ENCODE measurements around the gene DNTTIP2. TPM values are rescaled to one million over a fixed set of nuclear protein-coding genes. Genes with fewer than 3 reads are reported as not detected.
"Not testable (repeated sequence)": the region's sequence is repeated elsewhere in the genome, so short reads cannot be mapped to it uniquely, and the experiment has no call there.

DNTTIP2 gene
- total and polyA plus RNA-seq, 2 donors (not counting 3 experiments of a cell fraction or from before 2014, with no cell fraction given) = 8.0 to 53.7 TPM

DNA sequence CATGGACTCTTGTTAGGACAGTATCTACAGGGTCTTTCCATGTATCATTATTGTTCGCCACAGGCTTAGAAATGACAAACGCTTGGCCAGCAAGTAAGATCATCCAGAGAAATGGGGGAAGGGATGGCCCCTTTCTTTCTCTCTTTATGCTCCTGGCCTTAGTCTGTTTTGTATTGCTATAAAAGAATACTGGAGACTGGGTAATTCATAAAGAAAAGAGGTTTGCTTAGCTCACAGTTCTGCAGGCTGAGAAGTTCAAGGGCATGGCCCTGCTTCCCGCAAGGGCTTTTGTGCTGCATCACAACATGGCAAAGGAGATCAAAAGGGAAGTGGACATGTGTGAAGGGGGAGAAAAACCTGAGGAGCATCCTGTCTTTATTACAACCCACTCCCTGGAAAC, 41.0 kb downstream of the DNTTIP2 start:
- Histone ChIP-seq H3K4me3 (replicated peaks in 1 of 3; ENCODE audit: insufficient read depth in 1 of 3, low read depth in 1 of 3, low read length in 3 of 3) (no peak overlapping the region), H3K27me3 (ENCODE audit: control insufficient read depth in 2 of 2, insufficient read depth in 2 of 2, low read length in 2 of 2) (no peaks in the 10 kb centered on the region), H3K79me2 (ENCODE audit: control insufficient read depth, insufficient read depth, low read length) (no peaks in the 10 kb centered on the region), H3K36me3 (ENCODE audit: control insufficient read depth in 2 of 2, extremely low read depth in 1 of 2, insufficient read depth in 2 of 2, low read length in 2 of 2) (no peaks in the 10 kb centered on the region), H3K9me3 (replicated peaks; ENCODE audit: control insufficient read depth, insufficient read depth, low read length) (no peaks in the 10 kb centered on the region), H2AFZ (ENCODE audit: low read depth, low read length) (no peak overlapping the region), H3K9ac (replicated peaks; ENCODE audit: extremely low read depth, insufficient read depth, low read length) (no peak overlapping the region), H3K9me1 (replicated peaks; ENCODE audit: control insufficient read depth, extremely low read depth, insufficient read depth, low read length) (no peaks in the 10 kb centered on the region), H3K4me1 (ENCODE audit: control insufficient read depth, extremely low read depth, insufficient read depth, low read length) (no peaks in the 10 kb centered on the region), H3K27ac (ENCODE audit: insufficient read depth, low read depth, low read length) (no peak overlapping the region), H3K4me2 (ENCODE audit: insufficient read depth, low read length) (no peak overlapping the region), H4K20me1 (replicated peaks; ENCODE audit: control insufficient read depth, extremely low read depth, insufficient read depth, low read length) (no peaks in the 10 kb centered on the region)
- TF ChIP-seq JUN (IDR thresholded peaks at IDR 0.05; ENCODE audit: borderline replicate concordance, insufficient read depth, insufficient read length, low read depth) (no peak), FOS (IDR thresholded peaks at IDR 0.05; ENCODE audit: borderline replicate concordance, insufficient read depth, low read length) (no peak), EZH2 (IDR thresholded peaks at IDR 0.05; ENCODE audit: borderline replicate concordance, low read depth, low read length, severe bottlenecking) (no peak), POLR2A (IDR thresholded peaks at IDR 0.05; ENCODE audit: low read depth, low read length) (no peak), MYC (IDR thresholded peaks at IDR 0.05; ENCODE audit: low read depth, low read length) (no peak)
- dilution Hi-C loops (cut with MboI; ENCODE audit: extremely low pct_ligation_motif_present, low sequenced_read_pairs) (no loop called here), intact Hi-C loops (cut with micrococcal nuclease) (no loop called here)
- DNase-seq (ENCODE audit: low read depth, low spot score) = no peak
- ChIA-PET CTCF (interaction anchor here (1.5 to 11.8 kb wide), 4 partner anchors 17 to 205 kb away, joined by 3 to 325 read pairs (median 160); no protein-coding TSS in a partner anchor), POLR2A (no interaction called here)
- no peak for FAIRE-seq
- no TSS peak for BruUV-seq (replicated peaks)

DNA sequence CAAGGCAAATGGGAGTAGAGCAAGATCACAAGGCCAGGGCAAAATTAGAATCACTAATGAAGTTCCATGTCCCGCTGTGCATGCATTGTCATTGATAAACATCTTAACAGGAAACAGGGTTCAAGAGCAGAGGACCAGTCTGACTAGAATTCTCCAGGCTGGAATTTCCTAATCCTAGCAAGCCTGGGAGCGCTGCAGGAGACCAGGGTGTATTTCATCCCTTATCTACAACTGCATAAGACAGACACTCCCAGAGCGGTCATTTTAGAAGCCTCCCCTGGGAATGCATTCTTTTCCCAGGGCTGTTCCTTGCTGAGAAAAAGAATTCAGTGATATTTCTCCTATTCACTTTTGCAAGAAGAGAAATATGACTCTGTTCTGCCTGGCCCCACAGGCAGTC, 45.7 kb downstream of the DNTTIP2 start:
- FAIRE-seq; H3K9me3 ChIP-seq (replicated peaks; ENCODE audit: control insufficient read depth, insufficient read depth, low read length); H3K9me1 ChIP-seq (replicated peaks; ENCODE audit: control insufficient read depth, extremely low read depth, insufficient read depth, low read length); DNase-seq (ENCODE audit: low read depth, low spot score); H3K9ac ChIP-seq (replicated peaks; ENCODE audit: extremely low read depth, insufficient read depth, low read length); H3K27me3 ChIP-seq (ENCODE audit: control insufficient read depth in 2 of 2, insufficient read depth in 2 of 2, low read length in 2 of 2); H3K4me2 ChIP-seq (ENCODE audit: insufficient read depth, low read length); H3K4me3 ChIP-seq (replicated peaks in 1 of 3; ENCODE audit: insufficient read depth in 1 of 3, low read depth in 1 of 3, low read length in 3 of 3); dilution Hi-C loops (cut with MboI; ENCODE audit: extremely low pct_ligation_motif_present, low sequenced_read_pairs); POLR2A ChIA-PET; H3K27ac ChIP-seq (ENCODE audit: insufficient read depth, low read depth, low read length); BruUV-seq (replicated peaks); H4K20me1 ChIP-seq (replicated peaks; ENCODE audit: control insufficient read depth, extremely low read depth, insufficient read depth, low read length); intact Hi-C loops (cut with micrococcal nuclease); H2AFZ ChIP-seq (ENCODE audit: low read depth, low read length); H3K4me1 ChIP-seq (ENCODE audit: control insufficient read depth, extremely low read depth, insufficient read depth, low read length); H3K36me3 ChIP-seq (ENCODE audit: control insufficient read depth in 2 of 2, extremely low read depth in 1 of 2, insufficient read depth in 2 of 2, low read length in 2 of 2); H3K79me2 ChIP-seq (ENCODE audit: control insufficient read depth, insufficient read depth, low read length): not testable (repeated sequence)
- CTCF ChIA-PET = interaction anchor here (2.1 kb wide), 1 partner anchor 11 kb away, joined by 7 read pairs; no protein-coding TSS in a partner anchor
